NCI-H2107 (cell line): ENCODE results near the gene ZNF699.
"Not testable (repeated sequence)": the region's sequence is repeated elsewhere in the genome, so short reads cannot be mapped to it uniquely, and the experiment has no call there.

Source experiments
- DNase-seq: peaks from one replicate; lab custom pipeline; 2025; lab: John Stamatoyannopoulos, UW

Gene ZNF699

DNA sequence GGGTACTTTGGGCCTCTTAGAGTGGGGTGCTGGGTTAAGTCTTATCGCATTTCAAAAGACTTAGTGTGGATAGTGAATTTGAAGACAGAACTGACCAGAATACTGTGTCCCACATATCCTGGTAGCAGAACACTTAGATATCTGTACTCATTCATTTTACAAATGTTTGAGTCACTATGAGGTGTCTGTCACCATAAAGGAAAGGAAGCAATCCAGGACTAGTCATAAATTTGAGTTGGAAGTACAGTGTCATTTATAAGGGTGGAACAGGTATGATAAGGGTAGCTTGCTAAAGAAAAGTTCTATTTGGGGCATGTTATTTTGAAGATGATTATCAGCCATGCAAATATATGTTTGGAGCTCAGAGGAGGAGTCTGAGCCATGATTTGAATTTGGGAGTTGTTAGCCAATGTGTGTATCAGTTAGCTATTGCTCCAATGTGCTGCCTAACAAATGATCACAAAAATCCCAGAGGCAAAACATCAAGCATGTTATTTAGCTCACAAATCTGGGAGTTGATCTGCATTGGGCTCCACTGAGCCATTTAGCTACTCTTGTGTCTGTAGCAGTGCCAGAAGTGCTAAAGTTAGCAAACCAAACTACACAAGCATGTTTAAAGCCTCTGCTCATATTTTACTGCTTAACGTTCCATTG, 20.3 kb downstream of the ZNF699 start:
- DNase-seq: no peak

DNA sequence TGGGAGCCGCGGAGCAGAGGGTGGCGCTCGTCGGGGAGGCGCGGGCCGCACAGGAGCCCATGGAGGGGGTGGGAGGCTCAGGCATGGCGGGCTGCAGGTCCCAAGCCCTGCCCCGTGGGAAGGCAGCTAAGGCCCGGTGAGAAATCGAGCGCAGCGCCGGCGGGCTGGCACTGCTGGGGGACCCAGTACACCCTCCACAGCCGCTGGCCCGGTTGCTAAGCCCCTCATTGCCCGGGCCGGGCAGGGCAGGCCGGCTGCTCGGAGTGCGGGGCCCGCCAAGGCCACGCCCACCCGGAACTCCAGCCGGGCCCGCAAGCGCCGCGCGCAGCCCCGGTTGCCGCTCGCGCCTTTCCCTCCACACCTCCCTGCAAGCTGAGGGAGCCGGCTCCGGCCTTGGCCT, 26.2 kb downstream of the ZNF699 start:
- DNase-seq: not testable (repeated sequence)

DNA sequence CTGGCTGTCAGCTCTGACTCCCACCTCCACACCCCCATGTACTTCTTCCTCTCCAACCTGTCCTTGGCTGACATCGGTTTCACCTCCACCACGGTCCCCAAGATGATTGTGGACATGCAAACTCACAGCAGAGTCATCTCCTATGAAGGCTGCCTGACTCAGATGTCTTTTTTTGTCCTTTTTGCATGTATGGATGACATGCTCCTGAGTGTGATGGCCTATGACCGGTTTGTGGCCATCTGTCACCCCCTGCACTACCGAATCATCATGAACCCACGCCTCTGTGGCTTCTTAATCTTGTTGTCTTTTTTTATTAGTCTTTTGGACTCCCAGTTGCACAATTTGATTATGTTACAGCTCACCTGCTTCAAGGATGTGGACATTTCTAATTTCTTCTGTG, 58.4 kb downstream of the ZNF699 start:
- DNase-seq: no peak

- no peak for DNase-seq
Measured at GRCh38 chr19:9250630-9251029, 59.0 kb downstream of the ZNF699 start, which contains the start of gene OR7E24. Gene OR7E24 (plus strand): TSS chr19:9250930. CDS start chr19:9251044, 114 bp downstream.
